GM23338 (cell line): ENCODE data around the gene MYOM1. TPM values are rescaled to one million over a fixed set of nuclear protein-coding genes. Genes with fewer than 3 reads are reported as not detected.

Experiments
- ATAC-seq: fragments of 200-7000 bp; cut with Tn5 transposase; 3 replicates; pipeline ENCODE4 v1.9.1; 2020
- DNase-seq: peaks from one replicate; pipeline ENCODE4 v3.0.0-alpha.2; 2015; ENCODE audit warnings: low spot score
- H2AFZ ChIP-seq: fragments of 200-600 bp; sonication (generic); 2 replicates; pipeline ENCODE4 v1.8.0; 2016; ENCODE audit warnings: antibody characterized with exemption, mild to moderate bottlenecking, moderate library complexity
- H3F3A ChIP-seq: fragments of 200-600 bp; sonication (generic); replicated peaks from 2 replicates; pipeline ENCODE4 v1.8.0; 2017; ENCODE audit warnings: antibody characterized with exemption, mixed run types, low read depth
- H3K27ac ChIP-seq: fragments of 200-600 bp; sonication (generic); 2 replicates; pipeline ENCODE4 v1.6.1; 2016; ENCODE audit warnings: low read depth
- H3K27me3 ChIP-seq: fragments of 200-600 bp; sonication (generic); 2 replicates; pipeline ENCODE4 v1.8.0; 2016; ENCODE audit warnings: mild to moderate bottlenecking, mixed run types, moderate library complexity; ENCODE audit not compliant: insufficient read depth
- H3K36me3 ChIP-seq: fragments of 200-600 bp; sonication (generic); 2 replicates; pipeline ENCODE4 v1.8.0; 2016; ENCODE audit warnings: mild to moderate bottlenecking; ENCODE audit not compliant: insufficient read depth
- H3K4me1 ChIP-seq: fragments of 200-600 bp; sonication (generic); 2 replicates; pipeline ENCODE4 v1.8.0; 2016; ENCODE audit warnings: mild to moderate bottlenecking, moderate library complexity; ENCODE audit not compliant: insufficient read depth
- H3K4me2 ChIP-seq: fragments of 200-600 bp; sonication (generic); 2 replicates; pipeline ENCODE4 v1.7.1; 2017; ENCODE audit warnings: mixed run types
- H3K4me3 ChIP-seq: fragments of 200-600 bp; sonication (generic); 2 replicates; pipeline ENCODE4 v1.6.1; 2016; ENCODE audit warnings: mixed run types
- H3K79me2 ChIP-seq: fragments of 200-600 bp; sonication (generic); replicated peaks from 2 replicates; pipeline ENCODE4 v1.8.0; 2017; ENCODE audit warnings: mild to moderate bottlenecking; ENCODE audit not compliant: insufficient read depth
- H3K9me2 ChIP-seq: fragments of 200-600 bp; sonication (generic); 2 replicates; pipeline ENCODE4 v1.8.0; 2017; ENCODE audit not compliant: insufficient read depth
- H4K20me1 ChIP-seq: fragments of 200-600 bp; sonication (generic); replicated peaks from 2 replicates; pipeline ENCODE4 v1.8.0; 2017; ENCODE audit warnings: mild to moderate bottlenecking; ENCODE audit not compliant: insufficient read depth
- H3K27ac Mint-ChIP-seq: 2 replicates; pipeline ENCODE4 v1.8.0; 2020; ENCODE audit warnings: inconsistent platforms, mild to moderate bottlenecking, moderate library complexity, mixed read lengths
- H3K27me3 Mint-ChIP-seq: 3 replicates; pipeline ENCODE4 v1.8.0; 2022; ENCODE audit warnings: low read depth, mild to moderate bottlenecking, moderate library complexity, mixed read lengths, inconsistent platforms; ENCODE audit not compliant: insufficient read depth, poor library complexity
- H3K36me3 Mint-ChIP-seq: 3 replicates; pipeline ENCODE4 v1.8.0; 2021; ENCODE audit warnings: low read depth, mild to moderate bottlenecking, inconsistent platforms, moderate library complexity, mixed read lengths
- H3K4me1 Mint-ChIP-seq: 3 replicates; pipeline ENCODE4 v1.8.0; 2020; ENCODE audit warnings: mild to moderate bottlenecking, inconsistent platforms, mixed read lengths
- H3K4me3 Mint-ChIP-seq: 3 replicates; pipeline ENCODE4 v1.8.0; 2021; ENCODE audit warnings: moderate library complexity, mild to moderate bottlenecking, inconsistent platforms, mixed read lengths
- H3K9me3 Mint-ChIP-seq: 3 replicates; pipeline ENCODE4 v1.8.0; 2020; ENCODE audit warnings: moderate library complexity, mild to moderate bottlenecking, inconsistent platforms, mixed read lengths
- CREB1 ChIP-seq: fragments of 250-450 bp; sonication (Bioruptor Pico); IDR thresholded peaks from 2 replicates; pipeline ENCODE4 v1.5.0; 2020; ENCODE audit warnings: low read depth, mild to moderate bottlenecking, moderate library complexity
- EZH2 ChIP-seq: fragments of 200-600 bp; sonication (generic); IDR thresholded peaks from one replicate; pipeline ENCODE4 v1.8.0; 2017; ENCODE audit warnings: antibody characterized with exemption, mild to moderate bottlenecking, low read depth; ENCODE audit not compliant: unreplicated experiment
- EZH2phosphoT487 ChIP-seq: fragments of 200-600 bp; sonication (generic); IDR thresholded peaks from one replicate; pipeline ENCODE4 v1.8.1; 2018; ENCODE audit warnings: antibody characterized with exemption; ENCODE audit not compliant: unreplicated experiment
- POLR2AphosphoS5 ChIP-seq: IDR thresholded peaks from 2 replicates; pipeline ENCODE4 v1.6.1; 2016; ENCODE audit warnings: antibody characterized with exemption, low read depth
- REST ChIP-seq: IDR thresholded peaks from one replicate; pipeline ENCODE4 v1.6.1; 2018; ENCODE audit warnings: antibody characterized with exemption; ENCODE audit not compliant: unreplicated experiment
- STAT1 ChIP-seq: IDR thresholded peaks from one replicate; pipeline ENCODE4 v1.6.1; 2016; ENCODE audit warnings: antibody characterized with exemption; ENCODE audit not compliant: unreplicated experiment
- ZNF114 ChIP-seq: fragments of 250-450 bp; sonication (Bioruptor Pico); IDR thresholded peaks from 2 replicates; pipeline ENCODE4 v1.5.0; 2020; ENCODE audit warnings: mild to moderate bottlenecking, moderate library complexity
- ZNF462 ChIP-seq: fragments of 250-450 bp; sonication (Bioruptor Pico); IDR thresholded peaks from 2 replicates; pipeline ENCODE4 v1.5.0; 2020; ENCODE audit warnings: mild to moderate bottlenecking, moderate library complexity
- polyA plus RNA-seq: library from polyadenylated mRNA; unstranded; fragments of >200 nt; fragmentation: Nextera tagmentation; extraction: Ambion mirVana; gene quantifications from 2 replicates; pipeline ENCODE4 v1.2.1, GENCODE V29; 2016
- total RNA-seq: library from RNA; depleted of rRNA; stranded (reverse); fragments of >200 nt; shearing (Covaris generic); gene quantifications from 2 replicates; pipeline ENCODE4 v1.2.3, GENCODE V29; 2014

The MYOM1 gene
- total and polyA plus RNA-seq, 2 experiments from 2014 or later = 0.27 to 0.38 TPM

- ATAC-seq = no peak
- no peaks in the 10 kb centered on the region; the same call in 2 of the 3 replicates for H3K4me1 Mint-ChIP-seq
These were observed 183.7 kb downstream of the MYOM1 start for GRCh38 chr18:3036108-3036507.

GRCh38 chr18:3035635-3036034 is 184.1 kb downstream of the MYOM1 start:
- Histone ChIP-seq H3K4me1 (no peaks in the 10 kb centered on the region), H3F3A (no peaks in the 10 kb centered on the region), H3K9me2 (no peaks in the 10 kb centered on the region), H3K27ac (no peak overlapping the region), H2AFZ (peak overlapping the region; percentile 43), H3K27me3 (no peaks in the 10 kb centered on the region), H4K20me1 (no peaks in the 10 kb centered on the region), H3K36me3 (no peaks in the 10 kb centered on the region), H3K79me2 (no peaks in the 10 kb centered on the region), H3K4me3 (no peak overlapping the region), H3K4me2 (no peak overlapping the region)
- ATAC-seq (no peak), DNase-seq (no peak)
- Mint-ChIP-seq H3K9me3 (no peaks in the 10 kb centered on the region; the same call in 2 of the 3 replicates), H3K4me3 (no peak overlapping the region), H3K4me1 (no peaks in the 10 kb centered on the region; the same call in 2 of the 3 replicates), H3K27ac (no peak overlapping the region), H3K27me3 (peaks cover 2% of the 10 kb centered on the region), H3K36me3 (no peaks in the 10 kb centered on the region)
- TF ChIP-seq ZNF462 (CRISPR knock-in tag) (no peak), ZNF114 (CRISPR knock-in tag) (no peak), CREB1 (CRISPR knock-in tag) (no peak), EZH2phosphoT487 (no peak), EZH2 (no peak), STAT1 (no peak), REST (no peak), POLR2AphosphoS5 (no peak)

More at GRCh38 chr18:3036108-3036507, 183.7 kb downstream of the MYOM1 start:
- Mint-ChIP-seq H3K36me3 (no peaks in the 10 kb centered on the region), H3K9me3 (no peaks in the 10 kb centered on the region; the same call in 2 of the 3 replicates), H3K27me3 (peaks cover 2% of the 10 kb centered on the region), H3K4me3 (no peak overlapping the region), H3K27ac (no peak overlapping the region)
- Histone ChIP-seq H3K9me2 (no peaks in the 10 kb centered on the region), H3K27ac (no peak overlapping the region), H4K20me1 (no peaks in the 10 kb centered on the region), H2AFZ (no peak overlapping the region), H3F3A (no peaks in the 10 kb centered on the region), H3K36me3 (no peaks in the 10 kb centered on the region), H3K4me2 (no peak overlapping the region), H3K4me1 (no peaks in the 10 kb centered on the region), H3K27me3 (no peaks in the 10 kb centered on the region), H3K79me2 (no peaks in the 10 kb centered on the region), H3K4me3 (no peak overlapping the region)
- DNase-seq = no peak
- no peak for TF ChIP-seq EZH2phosphoT487
